ENCODE measurements around the gene NCOA5. TPM values are rescaled to one million over a fixed set of nuclear protein-coding genes. Genes with fewer than 3 reads are reported as not detected.

NCOA5 gene
- total and polyA plus RNA-seq, 9 of the 15 experiments (the other 6 are each of a cell fraction or from before 2014, with no cell fraction given): 3.9 to 22.8 (median 13.8) TPM

DNA sequence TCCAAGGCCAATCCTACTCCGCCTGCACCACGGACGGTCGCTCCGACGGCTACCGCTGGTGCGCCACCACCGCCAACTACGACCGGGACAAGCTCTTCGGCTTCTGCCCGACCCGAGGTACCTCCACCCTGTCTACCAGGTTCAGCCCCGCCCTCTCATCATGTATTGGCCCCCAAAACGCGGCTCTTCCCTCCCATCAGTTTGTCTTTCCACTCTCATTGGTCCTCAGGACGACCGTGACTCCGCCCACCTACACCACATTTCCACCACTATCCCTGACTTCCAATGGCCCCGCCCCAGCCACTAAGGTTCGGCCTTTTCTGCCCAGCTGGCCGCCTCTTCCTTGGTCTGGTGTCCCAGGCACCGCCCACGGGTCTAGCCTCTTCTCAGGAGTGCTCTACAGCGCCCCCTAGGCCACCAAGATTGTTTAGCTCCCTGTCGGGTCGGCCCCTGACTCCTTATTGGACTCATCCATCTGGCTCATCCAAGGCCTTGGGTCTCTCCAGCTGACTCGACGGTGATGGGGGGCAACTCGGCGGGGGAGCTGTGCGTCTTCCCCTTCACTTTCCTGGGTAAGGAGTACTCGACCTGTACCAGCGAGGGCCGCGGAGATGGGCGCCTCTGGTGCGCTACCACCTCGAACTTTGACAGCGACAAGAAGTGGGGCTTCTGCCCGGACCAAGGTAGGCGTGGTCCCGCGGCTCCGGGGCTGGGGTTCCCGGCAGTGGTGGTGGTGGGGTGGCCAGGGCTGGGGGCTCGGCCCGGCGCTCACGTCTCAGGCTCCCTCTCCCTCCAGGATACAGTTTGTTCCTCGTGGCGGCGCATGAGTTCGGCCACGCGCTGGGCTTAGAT lies 77.9 kb downstream of the NCOA5 start (continued):
- TF ChIP-seq, protein P1, sequence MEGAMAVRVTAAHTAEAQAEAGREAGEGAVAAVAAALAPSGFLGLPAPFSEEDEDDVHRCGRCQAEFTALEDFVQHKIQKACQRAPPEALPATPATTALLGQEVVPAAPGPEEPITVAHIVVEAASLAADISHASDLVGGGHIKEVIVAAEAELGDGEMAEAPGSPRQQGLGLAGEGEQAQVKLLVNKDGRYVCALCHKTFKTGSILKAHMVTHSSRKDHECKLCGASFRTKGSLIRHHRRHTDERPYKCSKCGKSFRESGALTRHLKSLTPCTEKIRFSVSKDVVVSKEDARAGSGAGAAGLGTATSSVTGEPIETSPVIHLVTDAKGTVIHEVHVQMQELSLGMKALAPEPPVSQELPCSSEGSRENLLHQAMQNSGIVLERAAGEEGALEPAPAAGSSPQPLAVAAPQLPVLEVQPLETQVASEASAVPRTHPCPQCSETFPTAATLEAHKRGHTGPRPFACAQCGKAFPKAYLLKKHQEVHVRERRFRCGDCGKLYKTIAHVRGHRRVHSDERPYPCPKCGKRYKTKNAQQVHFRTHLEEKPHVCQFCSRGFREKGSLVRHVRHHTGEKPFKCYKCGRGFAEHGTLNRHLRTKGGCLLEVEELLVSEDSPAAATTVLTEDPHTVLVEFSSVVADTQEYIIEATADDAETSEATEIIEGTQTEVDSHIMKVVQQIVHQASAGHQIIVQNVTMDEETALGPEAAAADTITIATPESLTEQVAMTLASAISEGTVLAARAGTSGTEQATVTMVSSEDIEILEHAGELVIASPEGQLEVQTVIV (CRISPR knock-in tag; IDR thresholded peaks at IDR 0.05; ENCODE audit: borderline replicate concordance): no peak
- TF ChIP-seq SMAD1 (IDR thresholded peaks at IDR 0.05; ENCODE audit: low read depth, low read length, partially characterized antibody) (no peak), NFIC (IDR thresholded peaks at IDR 0.05) (0 out of 2 replicates have a peak, but pooled peaks have one; percentile 10), TRIM28 (IDR thresholded peaks at IDR 0.05) (no peak), ZBTB33 (CRISPR knock-in tag; IDR thresholded peaks at IDR 0.05) (peak; percentile 62; the same call in 1 of the 2 replicates), MECOM (CRISPR knock-in tag; IDR thresholded peaks at IDR 0.05) (no peak), ZNF316 (IDR thresholded peaks at IDR 0.05) (no peak)
- TF ChIP-seq, protein P2, sequence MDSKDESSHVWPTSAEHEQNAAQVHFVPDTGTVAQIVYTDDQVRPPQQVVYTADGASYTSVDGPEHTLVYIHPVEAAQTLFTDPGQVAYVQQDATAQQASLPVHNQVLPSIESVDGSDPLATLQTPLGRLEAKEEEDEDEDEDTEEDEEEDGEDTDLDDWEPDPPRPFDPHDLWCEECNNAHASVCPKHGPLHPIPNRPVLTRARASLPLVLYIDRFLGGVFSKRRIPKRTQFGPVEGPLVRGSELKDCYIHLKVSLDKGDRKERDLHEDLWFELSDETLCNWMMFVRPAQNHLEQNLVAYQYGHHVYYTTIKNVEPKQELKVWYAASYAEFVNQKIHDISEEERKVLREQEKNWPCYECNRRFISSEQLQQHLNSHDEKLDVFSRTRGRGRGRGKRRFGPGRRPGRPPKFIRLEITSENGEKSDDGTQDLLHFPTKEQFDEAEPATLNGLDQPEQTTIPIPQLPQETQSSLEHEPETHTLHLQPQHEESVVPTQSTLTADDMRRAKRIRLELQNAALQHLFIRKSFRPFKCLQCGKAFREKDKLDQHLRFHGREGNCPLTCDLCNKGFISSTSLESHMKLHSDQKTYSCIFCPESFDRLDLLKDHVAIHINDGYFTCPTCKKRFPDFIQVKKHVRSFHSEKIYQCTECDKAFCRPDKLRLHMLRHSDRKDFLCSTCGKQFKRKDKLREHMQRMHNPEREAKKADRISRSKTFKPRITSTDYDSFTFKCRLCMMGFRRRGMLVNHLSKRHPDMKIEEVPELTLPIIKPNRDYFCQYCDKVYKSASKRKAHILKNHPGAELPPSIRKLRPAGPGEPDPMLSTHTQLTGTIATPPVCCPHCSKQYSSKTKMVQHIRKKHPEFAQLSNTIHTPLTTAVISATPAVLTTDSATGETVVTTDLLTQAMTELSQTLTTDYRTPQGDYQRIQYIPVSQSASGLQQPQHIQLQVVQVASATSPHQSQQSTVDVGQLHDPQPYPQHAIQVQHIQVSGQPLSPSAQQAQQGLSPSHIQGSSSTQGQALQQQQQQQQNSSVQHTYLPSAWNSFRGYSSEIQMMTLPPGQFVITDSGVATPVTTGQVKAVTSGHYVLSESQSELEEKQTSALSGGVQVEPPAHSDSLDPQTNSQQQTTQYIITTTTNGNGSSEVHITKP (IDR thresholded peaks at IDR 0.05; ENCODE audit: partially characterized antibody): peak; percentile 88
